Activated CD8-positive, alpha-beta memory T cell treated with anti-CD3 and anti-CD28 coated beads for 48 hours (primary cell): ENCODE data around the gene PC.
"Not testable (repeated sequence)": the region's sequence is repeated elsewhere in the genome, so short reads cannot be mapped to it uniquely, and the experiment has no call there.

Experiments used
- DNase-seq, 3 experiments: peaks; one replicate each; pipeline ENCODE4 v3.0.0-alpha.2; 2020; ENCODE audit warnings: low read depth in 2 of 3, low spot score in 2 of 3

The PC gene

DNA sequence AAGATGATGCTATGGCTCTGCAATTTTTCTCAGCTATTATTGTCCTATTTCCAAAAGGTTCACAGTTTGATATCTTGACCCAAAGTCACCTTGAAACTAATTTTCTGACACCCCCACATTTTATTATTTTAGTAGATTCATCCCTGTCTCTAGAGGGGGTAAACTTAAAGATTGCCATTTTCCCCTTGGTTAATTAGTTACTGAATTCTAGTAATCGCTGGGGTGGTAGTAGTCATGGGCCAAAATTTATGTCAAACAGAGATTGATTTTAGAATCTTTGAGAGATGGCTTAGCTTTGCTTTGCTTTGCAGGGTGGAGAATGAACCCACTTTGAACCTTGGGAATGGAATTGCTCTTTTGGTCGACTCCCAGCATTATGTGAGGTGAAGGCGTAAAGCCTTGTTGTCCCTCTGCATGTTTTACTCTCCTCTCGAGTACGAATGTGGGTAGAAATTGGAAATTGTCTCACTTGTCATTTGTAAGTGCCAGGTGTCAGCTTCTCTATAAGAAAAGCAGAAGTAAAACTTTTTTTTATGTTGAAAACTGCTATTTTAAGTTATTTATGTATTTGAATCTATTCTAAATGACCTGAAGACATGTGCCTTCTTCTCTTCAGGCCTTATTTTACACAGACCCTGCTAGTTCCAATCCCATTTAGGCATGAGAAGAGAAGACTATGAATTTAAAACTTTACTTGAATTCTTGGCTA, 157.3 kb downstream of the PC start:
- no peak for DNase-seq

DNA sequence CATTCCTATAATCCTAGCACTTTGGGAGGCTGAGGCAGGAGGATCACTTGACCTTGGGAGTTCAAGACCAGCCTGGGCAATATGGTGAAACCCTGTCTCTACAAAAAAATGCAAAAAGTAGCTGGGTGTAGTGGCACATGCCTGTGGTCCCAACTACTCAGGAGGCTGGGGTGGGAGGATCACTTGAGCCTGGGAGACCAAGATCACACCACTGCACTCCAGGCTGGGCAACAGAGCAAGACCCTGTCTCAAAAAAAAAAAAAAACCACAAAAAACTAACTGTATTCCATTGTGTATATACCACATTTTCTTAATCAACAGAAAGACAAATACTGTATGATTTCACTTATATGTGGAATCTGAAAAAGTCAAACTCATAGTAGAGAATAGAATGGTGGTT, 158.4 kb downstream of the PC start:
- not testable (repeated sequence) for DNase-seq
